Measurements from ENCODE around the gene OBSCN. TPM values are rescaled to one million over a fixed set of nuclear protein-coding genes. Genes with fewer than 3 reads are reported as not detected.

Gene OBSCN
- total and polyA plus RNA-seq, 10 of the 15 experiments (the other 5 are each of a cell fraction or from before 2014, with no cell fraction given) = 0.01 to 0.36 (median 0.08) TPM; not detected in 2

GRCh38 chr1:228184152-228184551 is 23.7 kb upstream of the OBSCN start (continued):
- TF ChIP-seq ZNF592 (IDR thresholded peaks at IDR 0.05) (no peak), BCL3 (IDR thresholded peaks at IDR 0.05; ENCODE audit: borderline replicate concordance, insufficient read depth, low read depth, low read length, poor library complexity, severe bottlenecking) (no peak), CREB1 (IDR thresholded peaks at IDR 0.05; ENCODE audit: low read depth) (no peak), BACH1 (IDR thresholded peaks at IDR 0.05; ENCODE audit: borderline replicate concordance) (no peak), RUNX3 (IDR thresholded peaks at IDR 0.05; ENCODE audit: low read length) (no peak), RAD21 (IDR thresholded peaks at IDR 0.05; ENCODE audit: insufficient read depth, low read depth, low read length) (no peak), NFYB (IDR thresholded peaks at IDR 0.05; ENCODE audit: insufficient read depth, low read depth, low read length) (no peak)

- no peak for FAIRE-seq
- no TSS peak for BruUV-seq (replicated peaks)
- ATAC-seq = no peak
- in situ Hi-C loops (cut with MboI) = no loop called here
- CTCF ChIA-PET = no interaction called here
- Histone ChIP-seq H2AFZ (ENCODE audit: control insufficient read depth, low read depth, low read length) (no peak overlapping the region), H3K4me3 (no peak overlapping the region), H3K9me3 (replicated peaks; ENCODE audit: control insufficient read depth, insufficient read depth, low read length) (no peaks in the 10 kb centered on the region), H3K4me2 (ENCODE audit: control insufficient read depth, insufficient read depth) (no peak overlapping the region), H3K27ac (ENCODE audit: control insufficient read depth, insufficient read depth) (no peak overlapping the region), H3K27me3 (replicated peaks in 1 of 2; ENCODE audit: control insufficient read depth in 2 of 2, insufficient read depth in 2 of 2, low read length in 1 of 2) (no peaks in the 10 kb centered on the region), H3K79me2 (ENCODE audit: control insufficient read depth, insufficient read depth, low read length) (no peaks in the 10 kb centered on the region), H3K36me3 (ENCODE audit: control insufficient read depth in 2 of 2, insufficient read depth in 2 of 2, low read length in 1 of 2) (no peaks in the 10 kb centered on the region), H4K20me1 (ENCODE audit: control insufficient read depth, insufficient read depth) (no peaks in the 10 kb centered on the region), H3K4me1 (ENCODE audit: control insufficient read depth, insufficient read depth, low read length) (no peaks in the 10 kb centered on the region), H3K9ac (ENCODE audit: control insufficient read depth, insufficient read depth, low read length) (no peak overlapping the region)
- WGBS (ENCODE audit: insufficient coverage, insufficient replicate concordance, low lambda C conversion rate, missing lambda C conversion rate) = 53% methylated on average over 11 of the region's 11 CpGs
- SMC1A ChIA-PET (ENCODE audit: uncharacterized antibody, unreplicated experiment) = interaction anchor here (0.6 kb wide), 1 partner anchor 272 kb away, joined by 3 read pairs; no protein-coding TSS in a partner anchor
- DNase-seq (ENCODE audit: low read depth, low spot score) = no peak
- POLR2A ChIA-PET = no interaction called here
- RAD21 ChIA-PET (ENCODE audit: unreplicated experiment) = no interaction called here
- intact Hi-C loops (cut with micrococcal nuclease; ENCODE audit: unreplicated experiment) = no loop called here
- TF ChIP-seq NR2C2 (IDR thresholded peaks at IDR 0.05; ENCODE audit: borderline replicate concordance, control insufficient read depth, insufficient read length, low read depth) (no peak), NKRF (conservative IDR thresholded peaks at IDR 0.05) (no peak), REST (IDR thresholded peaks at IDR 0.05; ENCODE audit: low read depth, low read length) (no peak), YY1 (IDR thresholded peaks at IDR 0.05; ENCODE audit: low read depth, low read length) (no peak)
Measured at GRCh38 chr1:228185641-228185965, 22.2 kb upstream of the OBSCN start.
